C1 segment of cervical spinal cord (tissue), 14 donors: ENCODE measurements around the gene MX2.

Experiments
- DNase-seq, 14 donors: peaks; one replicate each; lab custom pipeline; 2025; lab: John Stamatoyannopoulos, UW

Gene MX2

GRCh38 chr21:41438425-41439113 is 76.7 kb downstream of the MX2 start:
- DNase-seq, result no peak

GRCh38 chr21:41439248-41439647 is 77.4 kb downstream of the MX2 start:
- DNase-seq, result no peak

- DNase-seq, result no peak
Observed at GRCh38 chr21:41441546-41441945, 79.7 kb downstream of the MX2 start.

GRCh38 chr21:41442481-41443186 is 80.8 kb downstream of the MX2 start:
- no peak for DNase-seq

DNA sequence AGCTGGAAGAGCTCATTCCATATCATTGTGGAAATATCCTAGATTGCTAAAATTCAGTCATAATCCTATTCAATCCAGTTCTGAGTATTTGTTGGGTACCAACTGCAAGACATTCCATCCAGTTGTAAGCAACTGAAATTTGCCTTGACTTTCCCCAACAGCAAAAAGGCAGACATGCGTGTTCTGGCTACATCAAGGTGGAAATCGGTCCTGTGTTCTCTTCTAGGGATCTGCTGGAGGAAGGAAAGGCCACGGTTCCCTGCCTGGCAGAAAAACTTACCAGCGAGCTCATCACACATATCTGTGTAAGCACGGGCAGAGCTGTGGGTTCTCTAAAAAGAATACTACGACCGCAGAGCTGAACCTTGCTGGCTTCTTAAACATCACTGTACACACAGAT is 81.7 kb downstream of the MX2 start:
- DNase-seq, result no peak

DNA sequence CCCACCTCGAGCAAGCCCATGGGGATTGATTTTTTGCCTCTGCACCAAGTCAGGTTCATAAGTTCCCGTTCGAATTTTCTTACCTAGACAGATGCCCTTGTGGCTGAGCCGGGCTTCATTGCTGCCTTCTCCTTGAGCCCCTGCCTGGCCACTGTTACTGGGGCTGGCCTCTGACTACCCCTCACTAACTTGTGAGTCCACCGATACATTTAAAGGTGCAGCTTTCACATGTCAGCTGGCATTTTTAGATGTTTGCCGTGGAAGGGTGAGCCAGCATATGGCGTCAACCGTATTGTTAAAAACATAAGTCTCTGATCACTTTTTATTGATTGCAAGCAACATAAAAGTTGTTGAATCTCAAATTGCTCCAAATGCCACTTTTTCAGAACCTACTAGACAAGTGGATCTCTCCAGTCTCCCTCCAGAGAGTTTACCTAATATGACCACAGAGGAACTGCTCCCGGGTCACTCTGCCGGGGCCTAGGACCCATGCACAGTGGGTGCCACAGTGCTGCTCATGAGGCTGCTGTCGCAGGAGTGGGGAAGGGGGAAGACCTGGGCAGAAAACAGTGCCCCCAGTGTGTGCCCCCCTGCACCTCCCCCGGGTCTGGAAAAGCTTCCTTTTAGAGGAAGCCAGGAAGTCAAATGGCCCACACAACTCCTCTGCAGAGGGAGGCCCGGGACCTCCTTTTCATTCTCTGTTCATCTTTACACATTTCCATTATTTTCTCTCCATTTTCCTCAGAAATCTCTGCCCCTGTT is 83.1 kb downstream of the MX2 start:
- DNase-seq, result no peak

DNA sequence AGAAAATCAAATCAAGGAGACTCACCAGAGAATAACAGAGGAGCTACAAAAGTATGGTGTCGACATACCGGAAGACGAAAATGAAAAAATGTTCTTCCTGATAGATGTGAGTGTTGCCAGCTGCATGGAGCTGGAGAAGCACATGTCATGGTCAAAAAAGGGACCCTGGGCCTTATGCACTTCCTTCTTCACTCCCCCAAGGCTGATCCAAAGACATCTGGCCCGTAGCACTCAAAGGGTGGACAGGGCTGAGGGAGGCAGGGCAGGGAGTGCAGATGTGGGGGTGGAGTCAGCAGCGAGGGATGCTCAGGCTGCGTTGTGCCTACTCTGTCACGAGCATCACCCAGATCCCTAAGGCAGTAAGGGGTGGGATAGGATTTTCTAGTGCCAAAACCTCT is 83.6 kb downstream of the MX2 start:
- no peak for DNase-seq

GRCh38 chr21:41446586-41446985 is 84.8 kb downstream of the MX2 start:
- DNase-seq, result no peak

GRCh38 chr21:41447356-41447755 is 85.5 kb downstream of the MX2 start:
- DNase-seq, result no peak

DNA sequence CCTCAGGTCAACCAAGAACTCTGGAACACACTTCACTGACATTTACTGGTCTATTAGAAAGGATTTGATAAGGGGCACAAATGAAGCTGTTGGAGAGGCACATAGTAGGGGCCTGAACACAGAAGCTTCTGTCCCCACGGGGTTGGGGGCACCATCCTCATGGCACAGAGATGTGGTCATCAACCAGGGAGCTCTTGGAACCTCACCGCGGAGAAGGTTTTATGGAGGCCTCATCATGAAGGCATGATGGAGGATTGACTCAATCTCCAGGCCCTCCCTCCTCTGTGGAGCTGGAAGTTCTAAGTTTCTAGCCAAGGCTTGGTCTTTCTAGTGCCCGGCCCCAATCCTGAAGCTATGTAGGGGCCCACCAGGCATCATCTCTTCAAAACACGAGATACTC is 87.8 kb downstream of the MX2 start:
- DNase-seq, result no peak

DNA sequence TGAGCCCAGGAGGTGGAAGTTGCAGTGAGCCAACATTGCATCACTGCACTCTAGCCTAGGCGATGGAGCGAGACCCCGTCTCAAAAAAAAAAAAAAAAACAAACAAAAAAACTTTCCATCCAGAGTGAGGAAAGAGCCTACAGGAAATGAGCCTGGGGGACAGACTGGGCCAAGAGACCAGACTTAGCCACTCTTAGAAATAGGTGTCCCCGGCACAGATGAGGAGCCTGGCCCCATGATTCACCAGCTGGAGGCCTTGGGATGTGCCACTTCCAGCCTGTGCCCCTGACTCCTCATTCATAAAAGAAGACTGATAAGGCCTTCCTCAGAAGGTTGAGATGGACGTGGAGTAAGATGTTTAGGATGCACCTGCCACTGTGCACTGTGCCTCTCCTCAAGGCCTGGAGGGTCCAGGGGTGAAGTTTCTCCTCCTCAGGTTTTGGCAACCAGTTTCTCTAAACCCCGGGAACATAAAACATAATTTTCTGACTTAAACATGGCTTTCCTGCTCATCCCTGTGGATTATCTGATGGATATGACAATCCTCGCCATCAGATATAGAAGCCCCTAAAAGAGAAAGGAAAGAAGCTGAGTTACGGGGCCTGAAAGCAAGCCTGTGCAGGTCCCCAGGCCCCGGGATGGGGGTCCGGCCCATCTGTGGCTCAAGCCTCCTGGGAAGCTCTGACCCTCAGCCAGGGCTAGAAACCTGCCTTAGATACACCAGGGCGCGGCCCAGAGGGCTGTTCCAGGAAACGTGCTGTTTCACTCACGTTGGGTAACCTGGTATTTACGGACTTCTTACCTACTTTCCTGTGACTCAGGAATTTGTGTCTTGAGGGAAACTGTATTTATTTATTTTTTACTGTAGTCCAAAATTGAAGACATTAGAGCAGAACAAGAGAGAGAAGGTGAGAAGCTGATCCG is 90.2 kb downstream of the MX2 start:
- DNase-seq, result no peak

GRCh38 chr21:41453198-41453597 is 91.4 kb downstream of the MX2 start:
- no peak for DNase-seq

DNA sequence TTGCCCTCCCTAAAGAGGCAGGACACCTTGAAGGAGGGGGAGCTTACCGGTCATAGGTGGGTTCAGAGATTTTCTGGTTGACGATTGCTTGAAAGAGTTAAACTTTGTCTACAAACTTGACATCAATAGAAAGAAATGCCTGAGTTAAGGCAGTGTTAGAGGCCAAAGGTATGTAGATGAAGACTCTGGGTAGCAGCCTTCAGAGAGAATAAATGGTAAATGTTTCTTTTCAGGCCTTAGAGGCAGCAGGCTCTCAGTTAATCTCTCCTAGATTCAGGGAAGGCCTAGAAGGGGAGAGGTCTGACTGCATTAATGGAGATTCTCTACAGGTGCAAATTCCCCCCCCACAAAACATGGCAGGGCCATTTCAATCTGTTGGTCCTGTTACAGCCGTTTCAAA is 91.9 kb downstream of the MX2 start:
- no peak for DNase-seq

DNA sequence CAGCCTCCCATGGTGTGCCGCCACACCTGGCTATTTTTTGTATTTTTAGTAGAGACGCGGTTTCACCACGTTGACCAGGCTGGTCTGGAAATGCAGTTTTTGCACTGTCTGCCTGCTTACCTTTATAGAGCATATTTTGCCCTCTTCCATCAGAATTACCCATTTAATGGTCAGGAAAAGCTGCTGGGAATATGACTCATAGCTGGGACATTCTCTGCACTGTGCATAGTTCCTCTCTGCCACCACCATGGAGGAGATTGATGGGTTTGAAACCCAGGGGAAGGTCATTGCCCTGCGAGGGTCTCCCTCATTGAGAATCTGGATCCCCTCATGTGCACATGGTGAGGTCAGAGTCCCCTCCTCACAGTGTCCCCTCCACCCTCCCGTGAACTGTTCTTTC is 96.3 kb downstream of the MX2 start:
- no peak for DNase-seq

DNA sequence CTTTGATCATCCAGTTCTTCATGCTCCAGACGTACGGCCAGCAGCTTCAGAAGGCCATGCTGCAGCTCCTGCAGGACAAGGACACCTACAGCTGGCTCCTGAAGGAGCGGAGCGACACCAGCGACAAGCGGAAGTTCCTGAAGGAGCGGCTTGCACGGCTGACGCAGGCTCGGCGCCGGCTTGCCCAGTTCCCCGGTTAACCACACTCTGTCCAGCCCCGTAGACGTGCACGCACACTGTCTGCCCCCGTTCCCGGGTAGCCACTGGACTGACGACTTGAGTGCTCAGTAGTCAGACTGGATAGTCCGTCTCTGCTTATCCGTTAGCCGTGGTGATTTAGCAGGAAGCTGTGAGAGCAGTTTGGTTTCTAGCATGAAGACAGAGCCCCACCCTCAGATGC is 96.7 kb downstream of the MX2 start:
- no peak for DNase-seq
